ENCODE data around the gene ST6GALNAC4.

Gene ST6GALNAC4

GRCh38 chr9:127960410-127961154 lies 43.7 kb upstream of the ST6GALNAC4 start:
- H3K27ac ChIP-seq (ENCODE audit: extremely low read depth, low read depth, low read length), result peak overlapping the region; percentile 18; the same call in 1 of the 2 replicates

GRCh38 chr9:127959841-127960409 lies 43.1 kb upstream of the ST6GALNAC4 start:
- Histone ChIP-seq H3K9me3 (ENCODE audit: control insufficient read depth, insufficient read depth, low read depth, low read length) (no peaks in the 10 kb centered on the region), H3K4me3 (ENCODE audit: low read depth, low read length) (no peak overlapping the region), H3K36me3 (ENCODE audit: control insufficient read depth in 2 of 2, insufficient read depth in 1 of 2, low read length in 2 of 2) (no peaks in the 10 kb centered on the region), H3K27ac (ENCODE audit: extremely low read depth, low read depth, low read length) (no peak overlapping the region), H3K4me1 (ENCODE audit: control insufficient read depth, insufficient read depth, low read length) (peaks cover 11% of the 10 kb centered on the region)
- ChIA-PET POLR2A (no interaction called here), CTCF (interaction anchor here (0.6 to 9.0 kb wide), 5 partner anchors 13 to 75 kb away, joined by 3 to 135 read pairs (median 6); no protein-coding TSS in a partner anchor)
- TF ChIP-seq ELK4 (IDR thresholded peaks at IDR 0.05; ENCODE audit: borderline replicate concordance, low read depth, low read length) (no peak), ZNF529 (tag by site-specific recombination; IDR thresholded peaks at IDR 0.05; ENCODE audit: insufficient replicate concordance) (no peak), GLIS1 (tag by site-specific recombination; IDR thresholded peaks at IDR 0.05) (no peak), ZNF324 (tag by site-specific recombination; IDR thresholded peaks at IDR 0.05) (no peak), PRDM4 (tag by site-specific recombination; IDR thresholded peaks at IDR 0.05) (no peak), ZNF114 (tag by site-specific recombination; IDR thresholded peaks at IDR 0.05) (no peak), ZNF664 (tag by site-specific recombination; IDR thresholded peaks at IDR 0.05) (peak; percentile 95), ZNF350 (tag by site-specific recombination; IDR thresholded peaks at IDR 0.05) (no peak), ZBTB8A (tag by site-specific recombination; IDR thresholded peaks at IDR 0.05) (no peak), HOXC10 (CRISPR knock-in tag; IDR thresholded peaks at IDR 0.05) (no peak), ZNF600 (tag by site-specific recombination; IDR thresholded peaks at IDR 0.05) (no peak), ZNF76 (tag by site-specific recombination; IDR thresholded peaks at IDR 0.05; ENCODE audit: borderline replicate concordance, low read depth) (no peak), ZNF623 (tag by site-specific recombination; IDR thresholded peaks at IDR 0.05) (peak; percentile 72)

More at GRCh38 chr9:127960410-127961154, 43.7 kb upstream of the ST6GALNAC4 start:
- Histone ChIP-seq H3K4me1 (ENCODE audit: control insufficient read depth, insufficient read depth, low read length) (peaks cover 9% of the 10 kb centered on the region), H3K9me3 (ENCODE audit: control insufficient read depth, insufficient read depth, low read depth, low read length) (no peaks in the 10 kb centered on the region), H3K4me3 (ENCODE audit: low read depth, low read length) (no peak overlapping the region), H3K36me3 (ENCODE audit: control insufficient read depth in 2 of 2, insufficient read depth in 1 of 2, low read length in 2 of 2) (no peaks in the 10 kb centered on the region)
- CTCF ChIA-PET, result interaction anchor here (0.6 to 9.0 kb wide), 3 partner anchors 14 to 39 kb away, joined by 3 to 135 read pairs (median 6); no protein-coding TSS in a partner anchor
- TF ChIP-seq PRDM1 (tag by site-specific recombination; IDR thresholded peaks at IDR 0.05) (peak; percentile 75), PRDM10 (tag by site-specific recombination; IDR thresholded peaks at IDR 0.05) (0 out of 2 replicates have a peak, but pooled peaks have one; percentile 23), IKZF3 (tag by site-specific recombination; IDR thresholded peaks at IDR 0.05) (0 out of 2 replicates have a peak, but pooled peaks have one; percentile 29), ZNF701 (tag by site-specific recombination; IDR thresholded peaks at IDR 0.05) (no peak), PRDM4 (tag by site-specific recombination; IDR thresholded peaks at IDR 0.05) (0 out of 2 replicates have a peak, but pooled peaks have one; percentile 17), ZNF341 (tag by site-specific recombination; IDR thresholded peaks at IDR 0.05; ENCODE audit: low read depth) (peak; percentile 70), ZNF2 (tag by site-specific recombination; IDR thresholded peaks at IDR 0.05) (no peak)
- POLR2A ChIA-PET, result no interaction called here
